HG03565 (cell line): ENCODE data around the gene TMEM98.
"Not testable (repeated sequence)": the region's sequence is repeated elsewhere in the genome, so short reads cannot be mapped to it uniquely, and the experiment has no call there.

Experiments
- ATAC-seq: cut with Tn5 transposase; IDR thresholded peaks from one replicate; pipeline ENCODE4 v1.9.1; 2021; ENCODE audit warnings: mild to moderate bottlenecking, moderate library complexity; ENCODE audit not compliant: unreplicated experiment

Gene TMEM98

GRCh38 chr17:32941419-32942032 lies 13.6 kb downstream of the TMEM98 start:
- ATAC-seq = no peak

- no peak for ATAC-seq
Observed at GRCh38 chr17:32943206-32943605, 15.3 kb downstream of the TMEM98 start.

- ATAC-seq = no peak
Observed at GRCh38 chr17:32943647-32944191, 15.8 kb downstream of the TMEM98 start.

GRCh38 chr17:32944248-32945020 lies 16.5 kb downstream of the TMEM98 start:
- ATAC-seq = no peak

GRCh38 chr17:32946375-32947135 lies 18.6 kb downstream of the TMEM98 start:
- no peak for ATAC-seq

GRCh38 chr17:32947736-32948135 lies 19.8 kb downstream of the TMEM98 start:
- ATAC-seq = no peak

- no peak for ATAC-seq
Observed at GRCh38 chr17:32949181-32949580, 21.2 kb downstream of the TMEM98 start.

GRCh38 chr17:32952491-32952890 lies 24.5 kb downstream of the TMEM98 start:
- ATAC-seq = not testable (repeated sequence)

- no peak for ATAC-seq
Observed at GRCh38 chr17:32953045-32953444, 25.1 kb downstream of the TMEM98 start.

- no peak for ATAC-seq
Observed at GRCh38 chr17:32953857-32954256, 25.9 kb downstream of the TMEM98 start.

- no peak for ATAC-seq
Observed at GRCh38 chr17:32954477-32954876, 26.5 kb downstream of the TMEM98 start.

- no peak for ATAC-seq
Observed at GRCh38 chr17:32955155-32955554, 27.2 kb downstream of the TMEM98 start.

- ATAC-seq = no peak
Observed at GRCh38 chr17:32956240-32956970, 28.5 kb downstream of the TMEM98 start.

GRCh38 chr17:32958418-32958817 lies 30.5 kb downstream of the TMEM98 start:
- no peak for ATAC-seq

- ATAC-seq = no peak
Observed at GRCh38 chr17:32960815-32961214, 32.9 kb downstream of the TMEM98 start.

GRCh38 chr17:32962320-32962711 lies 34.4 kb downstream of the TMEM98 start:
- ATAC-seq = no peak

GRCh38 chr17:32964541-32964940 lies 36.6 kb downstream of the TMEM98 start:
- ATAC-seq = no peak

- not testable (repeated sequence) for ATAC-seq
Observed at GRCh38 chr17:32969231-32969630, 41.3 kb downstream of the TMEM98 start.

GRCh38 chr17:32970281-32970680 lies 42.3 kb downstream of the TMEM98 start:
- no peak for ATAC-seq

GRCh38 chr17:32971171-32971570 lies 43.2 kb downstream of the TMEM98 start:
- no peak for ATAC-seq

GRCh38 chr17:32976131-32976530 lies 48.2 kb downstream of the TMEM98 start:
- no peak for ATAC-seq
